ENCODE data around the gene RECK. TPM values are rescaled to one million over a fixed set of nuclear protein-coding genes. Genes with fewer than 3 reads are reported as not detected.

Gene RECK
- total RNA-seq, 1 experiment from 2014 or later, result 5.0 TPM

DNA sequence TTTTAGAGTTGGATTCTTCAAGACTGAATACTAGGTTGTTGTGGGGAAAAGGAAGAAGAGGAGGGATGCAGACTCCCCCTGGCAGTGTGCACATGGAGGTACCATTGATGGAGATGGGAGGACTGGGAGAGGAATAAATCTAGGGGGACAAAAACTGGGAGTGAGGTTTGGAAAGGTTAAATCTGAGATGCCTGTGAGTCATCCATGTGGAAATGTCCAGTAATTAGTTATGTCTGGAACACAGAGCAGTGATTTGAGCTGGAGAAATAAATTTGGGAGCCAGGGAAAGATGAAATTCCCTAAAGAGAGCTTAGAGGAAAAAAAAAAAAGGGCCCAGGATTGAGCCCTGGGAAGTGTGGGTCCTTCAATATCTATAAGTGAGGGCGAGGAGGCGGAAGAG lies 124.5 kb downstream of the RECK start:
- Histone ChIP-seq H3K4me1 (ENCODE audit: insufficient read depth, low read length) (peaks cover 13% of the 10 kb centered on the region), H3K4me3 (ENCODE audit: low read length) (no peak overlapping the region), H3K27ac (ENCODE audit: low read length) (no peak overlapping the region), H3K9me3 (ENCODE audit: low read length) (no peaks in the 10 kb centered on the region), H3K27me3 (ENCODE audit: low read length) (no peaks in the 10 kb centered on the region), H2AFZ (ENCODE audit: low read length) (no peak overlapping the region), H3K79me2 (ENCODE audit: low read length) (no peaks in the 10 kb centered on the region), H4K20me1 (ENCODE audit: low read length) (no peaks in the 10 kb centered on the region), H3K9me2 (replicated peaks; ENCODE audit: low read length) (no peaks in the 10 kb centered on the region), H3K36me3 (ENCODE audit: low read depth, low read length) (peaks cover 2% of the 10 kb centered on the region; the same call in 1 of the 2 replicates), H3K9ac (ENCODE audit: low read length) (no peak overlapping the region), H3K4me2 (ENCODE audit: low read length) (no peak overlapping the region), H3F3A (ENCODE audit: low read length, unreplicated experiment) (no peaks in the 10 kb centered on the region)
- DNase-seq, result no peak
- BruUV-seq (replicated peaks), result no TSS peak
- CTCF ChIA-PET, result no interaction called here
- TF ChIP-seq, protein P1, sequence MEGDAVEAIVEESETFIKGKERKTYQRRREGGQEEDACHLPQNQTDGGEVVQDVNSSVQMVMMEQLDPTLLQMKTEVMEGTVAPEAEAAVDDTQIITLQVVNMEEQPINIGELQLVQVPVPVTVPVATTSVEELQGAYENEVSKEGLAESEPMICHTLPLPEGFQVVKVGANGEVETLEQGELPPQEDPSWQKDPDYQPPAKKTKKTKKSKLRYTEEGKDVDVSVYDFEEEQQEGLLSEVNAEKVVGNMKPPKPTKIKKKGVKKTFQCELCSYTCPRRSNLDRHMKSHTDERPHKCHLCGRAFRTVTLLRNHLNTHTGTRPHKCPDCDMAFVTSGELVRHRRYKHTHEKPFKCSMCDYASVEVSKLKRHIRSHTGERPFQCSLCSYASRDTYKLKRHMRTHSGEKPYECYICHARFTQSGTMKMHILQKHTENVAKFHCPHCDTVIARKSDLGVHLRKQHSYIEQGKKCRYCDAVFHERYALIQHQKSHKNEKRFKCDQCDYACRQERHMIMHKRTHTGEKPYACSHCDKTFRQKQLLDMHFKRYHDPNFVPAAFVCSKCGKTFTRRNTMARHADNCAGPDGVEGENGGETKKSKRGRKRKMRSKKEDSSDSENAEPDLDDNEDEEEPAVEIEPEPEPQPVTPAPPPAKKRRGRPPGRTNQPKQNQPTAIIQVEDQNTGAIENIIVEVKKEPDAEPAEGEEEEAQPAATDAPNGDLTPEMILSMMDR (conservative IDR thresholded peaks at IDR 0.05; ENCODE audit: low read depth, low read length), result no peak
- no peak for TF ChIP-seq EZH2 (IDR thresholded peaks at IDR 0.05; ENCODE audit: low read length, unreplicated experiment)
- intact Hi-C loops (cut with micrococcal nuclease), result no loop called here
- POLR2A ChIA-PET (ENCODE audit: unreplicated experiment), result interaction anchor here (0.6 kb wide), 1 partner anchor 20 kb away, joined by 3 read pairs; no protein-coding TSS in a partner anchor
- no peak for ATAC-seq

- no peaks in the 10 kb centered on the region for H4K20me1 ChIP-seq (ENCODE audit: low read length)
- intact Hi-C loops (cut with micrococcal nuclease), result no loop called here
Observed at GRCh38 chr9:36162211-36162738, 125.6 kb downstream of the RECK start.

More at GRCh38 chr9:36162211-36162738, 125.6 kb downstream of the RECK start:
- ChIA-PET CTCF (no interaction called here), POLR2A (ENCODE audit: unreplicated experiment) (no interaction called here)
- no peaks in the 10 kb centered on the region for H3K27me3 ChIP-seq (ENCODE audit: low read length)
- no peaks in the 10 kb centered on the region for H3K36me3 ChIP-seq (ENCODE audit: low read depth, low read length)
- peaks cover 13% of the 10 kb centered on the region for H3K4me1 ChIP-seq (ENCODE audit: insufficient read depth, low read length)
- H3K4me3 ChIP-seq (ENCODE audit: low read length), result no peak overlapping the region
- H3K4me2 ChIP-seq (ENCODE audit: low read length), result no peak overlapping the region
- H3K9me2 ChIP-seq (replicated peaks; ENCODE audit: low read length), result no peaks in the 10 kb centered on the region
- H3K79me2 ChIP-seq (ENCODE audit: low read length), result no peaks in the 10 kb centered on the region
- no peak for ATAC-seq
- no peak for DNase-seq
- H3K9me3 ChIP-seq (ENCODE audit: low read length), result no peaks in the 10 kb centered on the region
- H2AFZ ChIP-seq (ENCODE audit: low read length), result no peak overlapping the region
- no peak overlapping the region for H3K27ac ChIP-seq (ENCODE audit: low read length)
- H3F3A ChIP-seq (ENCODE audit: low read length, unreplicated experiment), result no peaks in the 10 kb centered on the region
- H3K9ac ChIP-seq (ENCODE audit: low read length), result no peak overlapping the region
- TF ChIP-seq EZH2 (IDR thresholded peaks at IDR 0.05; ENCODE audit: low read length, unreplicated experiment) (no peak), EZH2phosphoT487 (IDR thresholded peaks at IDR 0.05; ENCODE audit: borderline replicate concordance, low read length) (no peak)
- TF ChIP-seq, protein P1 (conservative IDR thresholded peaks at IDR 0.05; ENCODE audit: low read depth, low read length), result no peak
- BruUV-seq (replicated peaks), result no TSS peak

Measured in PC-3 (cell line).